ENCODE results near the gene ACTL10.
"Not testable (repeated sequence)": the region's sequence is repeated elsewhere in the genome, so short reads cannot be mapped to it uniquely, and the experiment has no call there.

ACTL10 gene

GRCh38 chr20:33698966-33699365 is 32.2 kb downstream of the ACTL10 start:
- DNase-seq: not testable (repeated sequence)

- DNase-seq: not testable (repeated sequence)
Observed at GRCh38 chr20:33700696-33701441, 34.1 kb downstream of the ACTL10 start.

GRCh38 chr20:33701629-33702450 is 35.1 kb downstream of the ACTL10 start:
- DNase-seq: no peak

- no peak for DNase-seq
Observed at GRCh38 chr20:33702861-33703260, 36.1 kb downstream of the ACTL10 start.

GRCh38 chr20:33703498-33704137 is 36.9 kb downstream of the ACTL10 start:
- no peak for DNase-seq

GRCh38 chr20:33704197-33704924 is 37.6 kb downstream of the ACTL10 start:
- DNase-seq: no peak

- no peak for DNase-seq
Observed at GRCh38 chr20:33707668-33708067, 40.9 kb downstream of the ACTL10 start.

GRCh38 chr20:33709398-33709797 is 42.7 kb downstream of the ACTL10 start:
- DNase-seq: no peak

GRCh38 chr20:33709905-33710541 is 43.3 kb downstream of the ACTL10 start:
- DNase-seq: no peak

- DNase-seq: no peak
Observed at GRCh38 chr20:33710681-33711445, 44.1 kb downstream of the ACTL10 start.

GRCh38 chr20:33711446-33711738 is 44.6 kb downstream of the ACTL10 start:
- no peak for DNase-seq

- DNase-seq: no peak
Observed at GRCh38 chr20:33713865-33714367, 47.2 kb downstream of the ACTL10 start.

GRCh38 chr20:33716498-33716897 is 49.8 kb downstream of the ACTL10 start:
- DNase-seq: no peak

Measured in EL (cell line).